Measurements from ENCODE around the gene SSR4. TPM values are rescaled to one million over a fixed set of nuclear protein-coding genes. Genes with fewer than 3 reads are reported as not detected.
"Not testable (repeated sequence)": the region's sequence is repeated elsewhere in the genome, so short reads cannot be mapped to it uniquely, and the experiment has no call there.

The SSR4 gene
- total RNA-seq, 1 donor from 2014 or later: 84.4 TPM

GRCh38 chrX:153802513-153803045, 8.1 kb downstream of the SSR4 start:
- DNase-seq (ENCODE audit: low spot score in 2 of 2): no peak
- FAIRE-seq: no peak

GRCh38 chrX:153803211-153804099, 9.0 kb downstream of the SSR4 start:
- no peak for FAIRE-seq

GRCh38 chrX:153804100-153804595, 9.7 kb downstream of the SSR4 start:
- DNase-seq (ENCODE audit: low spot score in 2 of 2) (no peak), FAIRE-seq (no peak)

More at GRCh38 chrX:153803211-153804099, 9.0 kb downstream of the SSR4 start:
- DNase-seq (ENCODE audit: low spot score in 2 of 2): no peak

- no peak for DNase-seq (ENCODE audit: low spot score in 2 of 2)
These were observed 10.2 kb downstream of the SSR4 start for GRCh38 chrX:153804621-153805020.

GRCh38 chrX:153805436-153805835, 11.0 kb downstream of the SSR4 start:
- no peak for FAIRE-seq
- DNase-seq (ENCODE audit: low spot score in 2 of 2): no peak

More at GRCh38 chrX:153804621-153805020, 10.2 kb downstream of the SSR4 start:
- FAIRE-seq: no peak

GRCh38 chrX:153806999-153807575, 12.6 kb downstream of the SSR4 start:
- FAIRE-seq: no peak
- no peak for DNase-seq (ENCODE audit: low spot score in 2 of 2)

GRCh38 chrX:153807976-153808375, 13.5 kb downstream of the SSR4 start:
- DNase-seq (ENCODE audit: low spot score in 2 of 2) (no peak), FAIRE-seq (no peak)

GRCh38 chrX:153812220-153812619, 17.8 kb downstream of the SSR4 start:
- DNase-seq (ENCODE audit: low spot score in 2 of 2) (no peak), FAIRE-seq (no peak)

GRCh38 chrX:153813161-153813560, 18.7 kb downstream of the SSR4 start:
- FAIRE-seq (no peak), DNase-seq (ENCODE audit: low spot score in 2 of 2) (no peak)

GRCh38 chrX:153814591-153815315, 20.3 kb downstream of the SSR4 start:
- DNase-seq (ENCODE audit: low spot score in 2 of 2) (no peak), FAIRE-seq (no peak)

GRCh38 chrX:153816831-153817690, 22.6 kb downstream of the SSR4 start:
- DNase-seq (ENCODE audit: low spot score in 2 of 2) (no peak), FAIRE-seq (no peak)

GRCh38 chrX:153818064-153818463, 23.6 kb downstream of the SSR4 start:
- DNase-seq (ENCODE audit: low spot score in 2 of 2); FAIRE-seq: not testable (repeated sequence)

GRCh38 chrX:153818571-153819383, 24.3 kb downstream of the SSR4 start:
- FAIRE-seq: no peak

GRCh38 chrX:153819384-153820040, 25.0 kb downstream of the SSR4 start:
- DNase-seq (ENCODE audit: low spot score in 2 of 2): peak; percentile 16 to 35
- FAIRE-seq: no peak

More at GRCh38 chrX:153818571-153819383, 24.3 kb downstream of the SSR4 start:
- DNase-seq (ENCODE audit: low spot score in 2 of 2): peak; percentile 66 to 73

GRCh38 chrX:153820601-153821000, 26.1 kb downstream of the SSR4 start:
- no peak for FAIRE-seq
- DNase-seq (ENCODE audit: low spot score in 2 of 2): peak; percentile 7 to 10

GRCh38 chrX:153821066-153821465, 26.6 kb downstream of the SSR4 start:
- peak in 1 of 2 donors; percentile 4 for DNase-seq (ENCODE audit: low spot score in 2 of 2)
- FAIRE-seq: no peak

- FAIRE-seq (no peak), DNase-seq (ENCODE audit: low spot score in 2 of 2) (peak in 1 of 2 donors; percentile 2)
These were observed 29.9 kb downstream of the SSR4 start for GRCh38 chrX:153824348-153824747.

GRCh38 chrX:153825042-153825441, 30.6 kb downstream of the SSR4 start:
- FAIRE-seq (no peak), DNase-seq (ENCODE audit: low spot score in 2 of 2) (no peak)

Measured in frontal cortex (tissue), 4 donors.